Neural cell (in vitro differentiated cells): ENCODE results near the gene XBP1.

Experiments
- CTCF ChIP-seq: fragments of 450-650 bp; IDR thresholded peaks from 2 replicates; pipeline ENCODE4 v1.5.1; 2014; ENCODE audit warnings: antibody characterized with exemption, mild to moderate bottlenecking, moderate library complexity; ENCODE audit not compliant: poor library complexity, severe bottlenecking
- EZH2 ChIP-seq: fragments of 200-600, 300-800 bp; shearing (Covaris generic), sonication (generic); IDR thresholded peaks from 2 replicates; pipeline ENCODE4 v1.6.1; 2014; ENCODE audit warnings: antibody characterized with exemption, low read length, borderline replicate concordance, mild to moderate bottlenecking; ENCODE audit not compliant: insufficient read depth, poor library complexity, severe bottlenecking
- RAD21 ChIP-seq: fragments of 450-650 bp; conservative IDR thresholded peaks from 2 replicates; pipeline ENCODE4 v1.6.1; 2014; ENCODE audit warnings: antibody characterized with exemption, mild to moderate bottlenecking, moderate library complexity

GRCh38 chr22:28838971-28839370, 38.6 kb upstream of the XBP1 start:
- TF ChIP-seq RAD21 (no peak), EZH2 (no peak), CTCF (no peak)
